NK-92 treated with Interleukin-12 subunit alpha and Interleukin-12 subunit beta, amount 100 ng/mL, for 24 hours (cell line): ENCODE data around the gene TRAPPC2L.
"Not testable (repeated sequence)": the region's sequence is repeated elsewhere in the genome, so short reads cannot be mapped to it uniquely, and the experiment has no call there.

ENCODE experiments used
- DNase-seq: peaks from one replicate; lab custom pipeline; 2025; lab: John Stamatoyannopoulos, UW

Gene TRAPPC2L

DNA sequence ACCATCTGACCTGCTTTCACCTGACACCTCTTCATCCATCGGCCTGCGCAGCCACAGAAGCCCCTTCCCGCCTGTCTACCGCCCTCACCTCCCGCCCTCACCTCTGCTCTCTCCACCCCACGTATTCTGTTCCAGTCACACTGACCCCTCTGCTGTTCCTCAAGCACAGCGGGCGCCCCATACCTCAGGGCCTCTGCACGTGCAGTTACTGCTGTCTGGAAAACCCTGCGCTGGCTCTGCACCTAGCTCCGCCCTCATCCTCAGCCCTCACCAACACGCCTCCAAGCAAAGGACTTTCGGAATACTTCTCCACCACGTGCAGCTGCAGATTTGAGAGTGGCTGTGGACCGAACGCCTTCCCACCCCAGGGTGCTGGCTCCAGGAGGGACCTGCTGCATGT is 34.2 kb downstream of the TRAPPC2L start:
- no peak for DNase-seq

DNA sequence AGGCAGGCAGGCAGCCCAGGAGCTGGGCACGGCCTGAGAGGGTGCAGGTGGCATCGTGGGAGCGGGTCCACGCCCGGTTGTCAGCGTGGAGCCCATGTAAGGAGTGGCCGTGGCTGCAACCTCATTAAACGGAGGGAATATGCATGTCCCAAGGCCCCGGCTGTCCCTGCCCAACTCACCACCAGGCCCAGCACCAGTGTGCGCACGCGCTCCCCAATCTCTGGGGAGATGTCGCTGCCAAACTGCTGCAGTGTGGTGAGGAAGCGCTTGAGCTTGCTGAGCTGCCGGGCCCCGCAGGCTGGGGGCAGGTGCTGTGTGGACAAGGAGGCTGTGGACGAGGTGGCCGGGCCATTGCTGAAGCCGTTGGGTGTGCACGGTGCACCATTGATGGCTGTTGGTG is 35.1 kb downstream of the TRAPPC2L start:
- no peak for DNase-seq

DNA sequence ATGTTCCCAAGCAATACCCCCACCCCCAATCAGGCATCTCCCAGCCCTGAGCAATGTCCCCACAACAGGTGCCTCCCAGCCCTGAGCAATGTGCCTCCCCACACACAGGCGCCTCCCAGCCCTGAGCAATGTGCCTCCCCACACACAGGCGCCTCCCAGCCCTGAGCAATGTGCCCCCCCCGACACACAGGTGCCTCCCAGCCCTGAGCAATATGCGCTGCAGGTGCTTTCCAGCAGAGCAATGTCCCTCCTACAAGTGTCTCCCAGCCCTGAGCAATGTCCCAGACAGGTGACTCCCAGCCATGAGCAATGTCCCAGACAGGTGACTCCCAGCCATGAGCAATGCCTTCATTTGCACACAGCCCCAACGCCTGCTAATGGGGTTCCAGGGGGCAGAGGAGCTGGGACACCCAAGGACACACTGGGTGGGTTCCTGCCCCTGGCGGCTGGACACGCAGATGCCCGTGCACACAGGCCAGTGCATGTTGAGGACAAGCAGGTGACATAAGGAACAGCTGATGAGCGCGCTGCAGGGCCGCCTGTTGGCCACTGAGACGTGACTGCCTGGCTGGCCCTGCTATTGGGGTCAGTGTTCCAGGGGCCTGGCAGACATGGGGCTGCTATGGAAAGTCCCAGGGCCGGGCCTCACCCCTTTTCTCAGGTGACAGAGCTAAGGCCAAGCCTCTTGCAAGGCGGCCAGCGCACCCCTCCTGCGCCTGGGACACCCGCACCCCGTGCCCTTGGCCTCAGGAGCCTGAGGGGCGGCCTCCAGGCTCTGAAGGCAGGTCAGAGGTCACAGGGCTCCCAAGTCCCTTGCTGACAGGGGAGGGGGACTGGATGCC is 36.4 kb downstream of the TRAPPC2L start:
- no peak for DNase-seq

DNA sequence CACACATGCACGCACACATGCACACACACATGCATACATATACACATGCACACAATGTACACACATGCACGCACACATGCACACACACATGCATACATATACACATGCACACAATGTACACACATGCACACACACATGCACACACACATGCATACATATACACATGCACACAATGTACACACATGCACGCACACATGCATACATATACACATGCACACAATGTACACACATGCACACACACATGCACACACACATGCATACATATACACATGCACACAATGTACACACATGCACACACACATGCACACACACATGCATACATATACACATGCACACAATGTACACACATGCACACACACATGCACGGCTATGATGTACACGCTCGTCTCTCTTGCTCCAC is 37.3 kb downstream of the TRAPPC2L start:
- DNase-seq, result not testable (repeated sequence)

DNA sequence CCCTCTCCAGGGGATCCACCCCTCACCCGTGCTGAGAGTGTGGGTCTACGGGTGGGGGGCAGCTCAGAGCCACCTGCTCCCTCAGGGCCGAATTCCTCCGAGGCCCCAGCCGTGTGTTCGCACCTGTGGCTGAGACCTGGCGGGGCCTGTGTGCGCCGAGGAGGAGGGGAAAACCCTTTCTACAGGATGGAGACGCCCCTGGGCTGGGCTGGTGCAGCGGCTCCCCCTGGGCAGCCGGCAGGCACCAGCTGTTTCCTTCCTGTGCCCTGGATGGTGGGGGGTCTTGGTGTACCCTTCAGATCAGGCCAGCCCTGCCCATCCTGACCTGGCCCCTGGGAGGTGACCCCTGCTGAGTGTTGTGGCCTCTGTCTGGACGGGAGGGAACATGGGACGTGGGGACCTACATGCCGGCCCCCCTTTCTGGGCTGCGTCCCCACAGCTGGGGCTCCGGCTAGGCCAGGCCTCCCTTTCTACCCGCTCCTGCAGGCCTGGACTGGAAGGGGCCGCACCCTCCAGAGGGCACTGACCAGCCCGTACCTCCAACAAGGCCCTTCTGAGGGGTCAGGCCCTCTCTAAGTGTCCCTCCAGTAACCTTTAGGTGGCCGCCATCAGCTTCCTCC is 37.9 kb downstream of the TRAPPC2L start:
- no peak for DNase-seq

DNA sequence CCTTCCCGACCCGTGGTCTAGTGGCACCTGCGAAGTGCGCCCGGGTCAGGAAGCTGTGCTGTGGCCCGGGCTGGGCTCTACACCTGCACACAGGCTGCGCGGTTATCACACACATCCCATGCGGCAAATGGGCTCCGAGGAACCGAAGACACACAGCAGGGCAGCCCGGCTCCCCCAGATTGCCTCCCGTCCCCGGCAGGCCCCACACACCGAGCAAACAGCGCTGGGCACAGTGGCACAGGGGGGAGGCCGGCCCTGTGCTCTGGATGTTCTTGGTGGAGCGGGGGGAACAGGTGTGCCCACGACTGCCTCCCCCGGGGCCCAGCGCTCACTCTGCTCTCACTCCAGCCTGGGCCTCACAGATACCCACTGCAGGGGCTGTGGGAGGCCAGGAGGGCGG is 38.4 kb downstream of the TRAPPC2L start:
- DNase-seq, result no peak

DNA sequence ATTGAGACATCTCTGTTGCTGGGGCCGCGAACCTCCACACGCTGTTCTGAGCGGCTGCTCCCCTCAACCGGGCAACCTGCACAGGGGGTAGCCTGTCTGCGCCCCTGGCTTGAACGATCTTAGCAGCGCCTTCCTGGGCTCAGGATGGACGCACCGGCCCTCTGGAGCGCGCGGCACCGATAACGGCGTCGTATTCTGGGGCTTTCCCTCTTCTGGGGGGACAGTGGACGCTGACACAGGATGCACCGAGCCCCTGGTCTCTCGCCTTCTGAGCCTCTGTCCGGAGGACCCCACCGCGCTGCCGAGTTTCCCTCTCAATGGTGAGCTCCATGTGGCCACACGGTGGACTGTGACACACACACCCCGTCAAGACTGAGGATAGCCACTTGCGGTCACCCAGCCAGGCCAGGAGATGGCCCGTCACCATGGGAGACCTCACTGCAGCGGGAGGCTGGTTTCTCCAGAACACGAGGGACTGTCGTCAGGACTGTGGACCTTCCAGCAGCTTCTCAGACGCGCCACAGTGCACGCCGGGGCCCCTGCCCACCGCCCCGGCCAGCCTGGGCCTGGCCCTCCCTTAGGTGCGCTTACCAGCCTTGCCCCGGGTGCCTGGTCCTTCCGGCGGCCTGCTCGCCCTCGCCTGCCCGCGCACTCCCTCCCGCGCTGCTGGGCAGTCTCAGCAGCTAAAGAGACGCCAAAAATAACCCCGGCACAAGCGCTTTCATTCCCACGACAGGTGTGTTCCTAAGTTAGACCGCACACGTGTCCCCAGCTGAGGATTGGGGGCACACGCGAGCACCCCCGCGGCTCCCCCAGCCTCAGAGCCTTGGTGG is 39.5 kb downstream of the TRAPPC2L start:
- no peak for DNase-seq

DNA sequence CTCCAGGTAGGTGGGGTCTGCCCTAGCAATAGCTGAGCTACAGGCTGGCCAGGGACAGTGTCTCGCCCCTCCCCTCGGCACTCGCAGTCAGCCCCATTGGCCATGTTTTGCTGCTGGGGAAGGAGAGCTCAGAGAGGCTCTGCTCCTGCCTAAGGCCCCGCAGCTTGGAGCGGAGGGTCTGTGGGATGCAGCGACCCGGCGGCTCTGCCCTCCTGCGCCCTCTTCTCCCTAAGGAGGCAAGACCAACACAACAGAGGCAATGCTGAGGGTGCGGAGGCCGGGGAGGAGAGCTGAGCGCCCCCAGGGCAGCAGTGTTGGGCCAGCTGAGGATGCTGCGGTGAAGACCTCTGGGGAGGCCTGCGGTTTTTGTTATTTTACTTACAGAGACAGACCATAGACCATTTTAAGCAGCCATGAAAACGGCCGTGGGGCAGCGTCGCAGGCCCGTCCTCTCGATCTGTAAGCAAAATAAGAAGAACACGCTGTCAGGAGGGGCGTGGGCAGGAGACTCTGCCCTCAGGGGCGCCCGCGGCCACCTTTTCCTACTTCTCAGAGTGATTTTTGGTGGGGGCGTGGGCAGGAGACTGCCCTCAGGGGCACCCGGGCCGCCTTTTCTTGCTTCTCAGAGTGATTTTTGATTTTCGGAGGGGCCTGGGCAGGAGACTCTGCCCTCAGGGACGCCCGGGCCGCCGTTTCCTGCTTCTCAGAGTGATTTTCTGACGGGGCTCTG is 40.9 kb downstream of the TRAPPC2L start:
- DNase-seq, result no peak

DNA sequence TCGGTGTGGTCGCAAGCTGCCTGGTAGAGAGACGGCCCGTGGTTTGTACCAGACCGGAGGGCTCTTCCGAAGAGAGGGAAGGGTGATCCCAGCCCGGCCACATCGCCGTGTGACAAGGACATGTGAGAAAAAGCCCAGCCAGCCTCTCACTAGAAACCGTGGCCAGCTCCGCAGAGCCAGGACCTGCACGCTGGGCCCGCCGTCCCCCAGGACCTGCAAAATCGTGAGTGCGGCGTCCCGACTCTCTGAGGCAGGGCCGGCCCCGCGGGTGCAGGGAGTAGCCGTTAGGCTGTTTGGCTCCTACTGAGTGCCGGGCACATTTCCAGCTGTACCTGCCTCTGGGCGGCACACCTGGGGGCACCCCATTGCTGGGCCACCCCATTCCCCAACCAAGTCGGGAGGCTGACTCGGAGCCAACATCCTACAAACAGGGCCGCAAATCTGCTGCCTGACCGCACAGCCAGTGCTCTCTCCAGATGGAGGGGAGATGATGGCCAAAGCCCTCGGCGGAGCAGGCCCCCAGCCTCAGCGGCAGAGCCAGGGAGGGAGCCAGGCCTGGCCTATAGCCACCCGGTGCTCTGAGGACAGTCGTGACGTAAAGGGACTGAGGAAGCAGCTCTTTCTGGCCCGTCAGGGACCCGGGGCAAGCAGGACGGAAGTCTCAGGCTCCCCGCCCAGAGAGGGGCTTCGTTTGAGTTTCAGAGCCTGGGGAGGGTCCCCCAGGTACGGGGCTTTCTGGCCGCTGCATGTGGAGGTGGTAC is 43.2 kb downstream of the TRAPPC2L start:
- no peak for DNase-seq

DNA sequence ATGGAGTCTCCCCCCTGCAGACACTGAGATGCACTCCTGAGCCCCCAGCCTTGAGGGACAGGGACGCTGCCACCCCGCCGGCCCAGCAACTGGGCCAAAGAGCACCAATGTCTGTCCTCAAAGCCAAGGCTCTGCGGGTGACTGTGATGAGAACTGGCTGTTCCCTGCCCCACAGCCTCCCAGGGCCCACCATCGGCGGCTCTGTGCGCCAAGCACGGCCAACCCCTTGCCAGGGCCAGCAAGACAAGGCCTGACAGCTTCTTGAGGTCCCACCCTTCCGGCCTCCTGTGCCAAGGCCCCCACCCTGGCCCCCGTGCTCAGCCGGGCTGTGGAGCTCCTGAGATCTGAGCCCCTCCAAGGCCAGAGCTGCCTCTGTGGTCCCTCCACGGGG is 43.7 kb downstream of the TRAPPC2L start:
- no peak for DNase-seq

DNA sequence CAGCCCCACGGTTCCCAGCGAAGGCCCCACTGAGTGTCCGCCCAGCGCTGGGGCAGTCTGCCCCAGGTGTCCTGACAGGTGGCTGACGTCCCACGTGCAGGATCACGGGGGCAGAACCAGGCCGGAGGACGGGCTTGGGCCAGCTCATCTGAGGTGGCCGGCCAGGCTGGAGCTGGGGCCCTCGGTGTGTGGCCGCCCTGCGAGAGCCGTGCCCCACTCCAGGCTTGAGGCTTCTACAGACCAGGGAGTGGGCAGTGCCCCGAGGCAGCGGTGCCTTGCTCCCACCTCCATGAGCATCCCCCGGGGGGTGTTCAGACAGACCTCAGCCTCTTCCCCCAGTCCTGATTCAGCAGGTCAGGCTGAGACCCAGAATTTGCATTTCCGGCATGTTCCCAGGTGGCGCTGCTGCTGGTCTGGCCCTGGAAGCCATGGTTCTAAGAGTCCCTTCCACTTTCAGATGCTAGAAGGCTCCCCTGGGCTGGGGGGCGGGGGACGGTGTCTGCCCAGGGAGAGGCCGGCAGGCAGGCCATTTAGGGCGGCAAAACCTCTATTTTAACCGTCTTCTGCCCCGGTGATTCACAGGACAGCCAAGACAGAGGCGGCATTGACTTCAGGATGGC is 44.9 kb downstream of the TRAPPC2L start:
- DNase-seq, result no peak

DNA sequence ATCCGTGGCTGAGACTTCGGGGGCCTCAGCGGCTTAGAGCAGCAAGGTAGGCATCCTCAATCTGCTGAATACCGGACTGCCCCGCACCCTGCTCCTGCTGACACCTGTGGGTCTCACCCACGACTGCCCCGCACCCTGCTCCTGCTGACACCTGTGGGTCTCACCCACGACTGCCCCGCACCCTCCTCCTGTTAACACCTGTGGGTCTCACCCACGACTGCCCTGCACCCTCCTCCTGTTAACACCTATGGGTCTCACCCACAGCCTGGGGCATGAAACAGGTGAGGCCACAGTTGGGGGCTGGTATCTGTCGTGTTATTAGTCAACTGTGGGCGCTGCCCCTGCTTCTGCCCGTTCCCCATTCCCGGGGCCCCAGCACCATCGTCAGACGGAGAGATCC is 45.8 kb downstream of the TRAPPC2L start:
- no peak for DNase-seq

DNA sequence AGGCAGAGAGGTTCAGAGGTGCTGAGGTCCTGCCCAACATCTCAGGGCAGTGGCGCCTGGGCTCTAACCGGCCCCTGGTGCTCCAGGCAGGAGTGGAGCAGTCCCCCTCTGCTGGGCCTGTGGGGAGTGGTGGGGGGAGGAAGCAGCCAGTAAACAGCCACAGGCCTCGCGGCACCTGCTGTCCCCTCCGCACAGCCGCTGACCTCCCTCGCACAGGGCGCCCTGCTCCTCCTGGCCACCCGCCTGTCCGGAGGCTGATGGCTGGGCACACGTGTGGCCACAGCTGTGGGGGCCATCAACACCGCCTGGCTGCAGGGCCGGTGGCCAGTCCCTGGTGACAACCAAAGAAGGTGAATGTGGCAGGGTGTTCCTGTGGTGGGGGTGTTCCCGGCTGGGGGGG is 46.3 kb downstream of the TRAPPC2L start:
- no peak for DNase-seq

DNA sequence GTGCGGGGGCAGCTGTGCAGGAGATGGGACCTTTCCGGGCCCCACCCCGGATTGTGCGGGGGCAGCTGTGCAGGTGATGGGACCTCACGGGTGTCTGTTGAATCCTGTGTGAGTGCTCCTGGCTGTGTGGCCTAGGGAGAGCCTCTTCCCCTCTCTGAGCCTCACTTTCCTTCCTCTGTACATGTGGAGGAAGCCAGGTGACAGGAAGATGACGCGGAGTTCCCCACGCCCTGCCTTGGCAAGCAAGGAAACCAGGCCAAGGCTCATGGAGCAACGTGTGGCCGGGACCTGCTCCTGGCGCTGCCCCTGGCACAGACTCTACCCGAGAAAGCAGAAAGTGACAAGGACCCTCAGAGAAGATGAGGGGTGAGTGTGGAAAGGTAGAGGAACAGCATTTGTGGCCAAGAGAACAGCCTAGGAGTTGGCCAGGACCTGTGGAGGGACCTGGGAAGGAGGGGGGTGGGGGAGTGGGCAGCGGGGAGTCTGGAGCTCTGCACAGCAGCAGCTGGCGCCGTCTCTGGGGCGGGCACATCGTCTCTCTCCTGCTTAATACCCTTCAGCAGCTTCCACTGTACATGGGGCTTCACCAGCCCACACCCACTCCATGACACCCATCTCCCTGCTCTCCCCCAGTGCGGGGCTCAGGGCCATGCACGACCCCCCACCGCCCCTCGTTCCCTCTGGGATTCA is 47.9 kb downstream of the TRAPPC2L start:
- DNase-seq, result no peak

DNA sequence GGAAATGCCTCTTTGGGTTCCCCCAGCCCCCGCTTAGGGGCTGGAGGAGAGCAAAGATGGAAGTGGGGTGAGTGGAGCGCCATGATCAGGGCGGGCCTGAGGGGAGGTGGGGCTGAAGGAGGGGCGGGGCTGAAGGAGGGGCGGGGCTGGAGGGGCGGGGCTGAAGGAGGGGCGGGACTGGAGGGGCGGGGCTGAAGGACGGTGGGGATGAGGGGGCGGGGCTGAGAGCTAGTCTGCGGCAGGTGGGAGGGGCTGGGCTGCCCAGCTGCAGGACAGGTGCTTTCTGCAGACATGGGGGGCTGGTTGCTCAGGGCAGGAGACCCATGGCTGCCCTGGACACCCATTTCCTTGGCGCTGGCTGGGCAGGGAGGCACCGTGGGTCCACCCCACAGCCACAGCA is 48.6 kb downstream of the TRAPPC2L start:
- no peak for DNase-seq

DNA sequence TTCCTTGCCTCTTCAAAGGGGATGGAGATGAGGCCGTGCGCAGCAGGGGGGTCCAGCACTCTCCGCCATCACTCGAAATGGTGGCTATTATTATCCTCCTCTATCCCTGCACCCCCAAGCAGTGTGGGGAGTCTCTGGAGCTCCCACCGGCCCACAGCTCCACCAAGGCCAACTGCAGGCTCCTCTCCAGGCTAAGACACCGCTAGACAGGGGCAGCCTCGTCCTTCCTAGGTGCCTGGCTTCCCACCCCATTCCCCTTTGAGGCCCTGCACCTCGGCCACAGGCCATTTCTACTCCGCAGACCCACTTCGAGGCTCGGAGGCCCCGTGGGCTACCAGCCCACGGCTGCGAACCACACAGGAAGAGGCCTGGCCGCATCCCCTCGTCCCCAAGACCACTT is 49.1 kb downstream of the TRAPPC2L start:
- no peak for DNase-seq

DNA sequence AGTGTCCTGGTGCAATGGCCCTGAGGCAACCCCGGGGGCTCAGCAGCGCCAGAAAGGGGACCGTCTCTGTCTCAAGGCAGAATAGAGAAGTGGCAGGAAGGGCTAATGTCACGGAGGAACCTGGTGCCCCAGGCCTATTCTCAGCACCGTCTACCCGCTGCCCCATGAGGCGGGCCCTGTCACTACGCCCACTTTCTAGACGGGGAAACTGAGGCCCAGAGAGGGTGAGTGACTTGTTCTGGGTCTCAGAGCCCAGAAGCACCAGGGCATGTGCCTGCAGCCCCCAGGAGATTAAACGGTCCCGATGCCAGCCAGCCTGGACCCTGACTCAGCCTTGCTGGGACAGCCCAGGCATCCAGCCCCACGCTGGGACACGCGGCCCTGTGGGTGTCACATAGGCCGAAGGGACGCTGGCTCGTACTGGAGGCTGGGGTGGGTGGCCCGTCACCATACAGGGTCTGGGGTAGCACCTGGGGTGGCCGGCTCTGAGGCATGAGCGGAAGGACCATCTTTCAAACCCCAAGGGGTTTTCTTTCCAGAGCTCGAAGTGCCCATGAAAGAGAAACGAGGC is 49.7 kb downstream of the TRAPPC2L start:
- DNase-seq, result no peak

DNA sequence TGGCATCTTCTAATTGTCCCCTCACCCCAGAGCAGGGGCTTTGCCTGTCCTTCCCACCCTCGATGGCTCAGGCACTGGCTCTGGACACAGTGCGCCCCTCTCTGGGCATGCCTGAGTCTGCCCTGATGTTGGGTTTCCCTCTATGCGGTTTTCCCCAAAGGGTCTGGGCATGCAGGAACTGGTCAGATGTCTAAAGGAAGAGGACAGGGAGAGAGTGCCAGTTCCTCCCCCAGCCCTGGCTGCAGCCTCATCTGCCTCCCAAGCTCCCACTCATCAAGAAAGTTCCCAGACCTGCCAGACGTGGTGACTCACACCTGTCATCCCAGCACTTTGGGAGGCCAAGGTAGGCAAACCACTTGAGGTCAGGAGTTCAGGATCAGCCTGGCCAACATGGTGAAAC is 50.8 kb downstream of the TRAPPC2L start:
- DNase-seq, result no peak

DNA sequence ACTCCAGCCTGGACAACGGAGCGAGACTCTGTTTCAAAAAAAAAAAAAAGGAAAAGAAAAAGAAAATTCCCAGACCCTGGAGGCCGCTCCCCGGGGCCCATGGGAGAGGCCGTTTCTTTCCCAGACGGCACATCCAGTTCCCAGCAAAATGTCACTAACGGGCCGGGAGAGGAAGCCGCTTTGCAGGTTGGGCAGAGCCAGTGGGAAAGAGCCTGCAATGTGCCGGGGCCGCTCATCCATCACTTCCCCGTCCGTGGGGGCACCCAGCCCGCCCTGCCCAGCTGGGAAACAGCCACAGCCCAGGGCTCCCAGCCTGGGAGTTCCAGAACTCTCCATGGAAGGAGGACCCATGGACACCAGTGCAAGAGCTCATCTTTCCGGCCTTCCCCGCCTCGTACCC is 51.4 kb downstream of the TRAPPC2L start:
- DNase-seq, result no peak
